GM12878 (cell line): ENCODE results near the gene CD300H. TPM values are rescaled to one million over a fixed set of nuclear protein-coding genes. Genes with fewer than 3 reads are reported as not detected.

ENCODE experiments used
- ATAC-seq: fragments of 200-7000 bp; cut with Tn5 transposase; 3 replicates; pipeline ENCODE4 v1.9.1; 2020; ENCODE audit warnings: mild to moderate bottlenecking, moderate library complexity
- BruUV-seq: library from RNA; stranded (reverse); fragments of 400-500 nt; replicated peaks from 2 replicates; lab custom pipeline; 2021; lab: Mats Ljungman, UMichigan
- CTCF ChIA-PET: fragments of 300-600 bp; sonication (Branson Sonifier 250); formaldehyde crosslinking; extraction: SDS; loops from one replicate; lab custom pipeline; 2021; ENCODE audit warnings: inconsistent platforms; lab: Yijun Ruan, JAX
- POLR2A ChIA-PET: fragments of 350-600 bp; formaldehyde crosslinking; extraction: SDS; loops from one replicate; lab custom pipeline; 2021; ENCODE audit warnings: inconsistent platforms; lab: Charles Lee
- RAD21 ChIA-PET: fragments of 300-600 bp; sonication (Branson Sonifier 250); formaldehyde crosslinking; loops from one replicate; lab custom pipeline; 2023; ENCODE audit warnings: antibody characterized with exemption; ENCODE audit not compliant: unreplicated experiment; lab: Charles Lee
- SMC1A ChIA-PET: fragments of 300-600 bp; sonication (Branson Sonifier 250); formaldehyde crosslinking; loops from one replicate; lab custom pipeline; 2023; ENCODE audit not compliant: unreplicated experiment, uncharacterized antibody; lab: Charles Lee
- DNase-seq: peaks from one replicate; pipeline ENCODE4 v3.0.0-alpha.2; 2011; ENCODE audit warnings: low read depth, low spot score
- FAIRE-seq: peaks from 3 replicates; lab custom pipeline; 2011; peaks lifted over from hg19 to GRCh38; lab: Jason Lieb, UNC
- H2AFZ ChIP-seq: 2 replicates; pipeline ENCODE4 v1.6.0; 2011; ENCODE audit warnings: low read depth, low read length, control low read depth; ENCODE audit not compliant: control insufficient read depth
- H3K27ac ChIP-seq: 2 replicates; pipeline ENCODE4 v1.5.1; 2011; ENCODE audit warnings: control low read depth; ENCODE audit not compliant: control insufficient read depth, insufficient read depth
- H3K27me3 ChIP-seq, 2 experiments: replicated peaks in 1 of 2; 2 replicates each; pipeline versions ENCODE4 v1.6.0 to v1.6.1; 2011; ENCODE audit warnings: low read length in 1 of 2; ENCODE audit not compliant: control insufficient read depth in 2 of 2, insufficient read depth in 2 of 2
- H3K36me3 ChIP-seq, 2 experiments: 2 replicates each; pipeline ENCODE4 v1.5.1; 2011; ENCODE audit warnings: low read length in 1 of 2; ENCODE audit not compliant: control insufficient read depth in 2 of 2, insufficient read depth in 2 of 2
- H3K4me1 ChIP-seq: 2 replicates; pipeline ENCODE4 v1.6.1; 2011; ENCODE audit warnings: mild to moderate bottlenecking, low read length, moderate library complexity, mixed read lengths; ENCODE audit not compliant: control insufficient read depth, insufficient read depth
- H3K4me2 ChIP-seq: 2 replicates; pipeline ENCODE4 v1.6.0; 2011; ENCODE audit warnings: control low read depth; ENCODE audit not compliant: control insufficient read depth, insufficient read depth
- H3K4me3 ChIP-seq: fragments of 200-600 bp; sonication (generic); 2 replicates; pipeline ENCODE4 v1.5.1; 2016
- H3K79me2 ChIP-seq: 2 replicates; pipeline ENCODE4 v1.6.0; 2011; ENCODE audit warnings: low read length; ENCODE audit not compliant: control insufficient read depth, insufficient read depth
- H3K9ac ChIP-seq: 2 replicates; pipeline ENCODE4 v1.8.0; 2011; ENCODE audit warnings: low read length, control low read depth, mixed read lengths; ENCODE audit not compliant: control insufficient read depth, insufficient read depth
- H3K9me3 ChIP-seq: replicated peaks from 3 replicates; pipeline ENCODE4 v1.5.1; 2011; ENCODE audit warnings: mild to moderate bottlenecking, low read length; ENCODE audit not compliant: control insufficient read depth, insufficient read depth
- H4K20me1 ChIP-seq: 2 replicates; pipeline ENCODE4 v1.6.0; 2011; ENCODE audit not compliant: control insufficient read depth, insufficient read depth
- BRCA1 ChIP-seq: IDR thresholded peaks from 2 replicates; pipeline ENCODE4 v1.6.1; 2011; ENCODE audit warnings: low read depth, low read length, improper control_type of control experiment
- CBFB ChIP-seq: IDR thresholded peaks from 2 replicates; pipeline ENCODE4 v1.6.1; 2016; ENCODE audit warnings: antibody characterized with exemption, low read depth
- CBX3 ChIP-seq: fragments of 200-600 bp; sonication (generic); IDR thresholded peaks from 2 replicates; pipeline ENCODE4 v1.6.1; 2016; ENCODE audit warnings: low read depth, borderline replicate concordance
- DPF2 ChIP-seq: fragments of 450-650 bp; IDR thresholded peaks from 2 replicates; pipeline ENCODE4 v1.6.1; 2017; ENCODE audit warnings: mild to moderate bottlenecking
- HDAC2 ChIP-seq: fragments of 200-600 bp; sonication (generic); IDR thresholded peaks from 2 replicates; pipeline ENCODE4 v1.6.1; 2017
- MXI1 ChIP-seq: fragments of 150-350 bp; IDR thresholded peaks from 2 replicates; pipeline ENCODE4 v1.6.1; 2011; ENCODE audit warnings: low read depth, mild to moderate bottlenecking, inconsistent platforms, low read length, improper control_type of control experiment
- POLR2A ChIP-seq: IDR thresholded peaks from 2 replicates; pipeline ENCODE4 v1.6.1; 2011; ENCODE audit warnings: low read depth, mild to moderate bottlenecking, low read length
- RELA ChIP-seq: fragments of 450-650 bp; IDR thresholded peaks from 2 replicates; pipeline ENCODE4 v1.8.0; 2014; ENCODE audit warnings: borderline replicate concordance; ENCODE audit not compliant: partially characterized antibody
- RUNX3 ChIP-seq: IDR thresholded peaks from 2 replicates; pipeline ENCODE4 v1.6.1; 2012; ENCODE audit warnings: low read length, inconsistent platforms
- WGBS: methylation state at CpG from one replicate; pipeline ENCODE4 v1.1.6; 2016; ENCODE audit warnings: low lambda C conversion rate; ENCODE audit not compliant: insufficient replicate concordance, insufficient coverage; ENCODE audit errors: missing lambda C conversion rate; 5-methylcytosine and 5-hydroxymethylcytosine counted together
- in situ Hi-C: fragments of 300-500 bp; cut with MboI; formaldehyde crosslinking; loops from 9 replicates; pipeline ENCODE4 v1.14.3; 2018; ENCODE audit warnings: mixed read lengths
- intact Hi-C: fragments of 100-400 bp; cut with micrococcal nuclease; formaldehyde crosslinking; loops from one replicate; pipeline ENCODE4 v1.14.2; 2022; ENCODE audit not compliant: unreplicated experiment
- polyA plus RNA-seq, 11 experiments: library from polyadenylated mRNA; depleted of rRNA in 4 of 11; unstranded in 6 of 11; stranded (reverse) in 5 of 11; fragments of >200 nt; fragmentation: Nextera tagmentation in 4 of 11; fragmentation: Illumina TruSeq in 1 of 11; extraction: Ambion mirVana in 4 of 11; extraction: Trizol in 1 of 11; gene quantifications; 1 replicate in 1 of 11; 2 replicates in 10 of 11; pipeline versions ENCODE4 v1.2.1 to v1.2.3, GENCODE V29; 2011 to 2016; ENCODE audit warnings: inconsistent platforms in 2 of 11, missing spikeins in 2 of 11, low read depth in 1 of 11
- total RNA-seq, 4 experiments: library from RNA; depleted of rRNA in 3 of 4; stranded (reverse); fragments of >200 nt in 3 of 4; fragmentation: Illumina TruSeq in 1 of 4; extraction: Trizol in 1 of 4; gene quantifications; 2 replicates each; pipeline versions ENCODE4 v1.2.1 to v1.2.3, GENCODE V29; 2013 to 2021
- TF ChIP-seq, protein P1 (sequence below): IDR thresholded peaks from 2 replicates; pipeline ENCODE4 v1.6.1; 2011; ENCODE audit warnings: low read depth, mild to moderate bottlenecking, low read length, moderate library complexity, borderline replicate concordance; ENCODE audit errors: extremely low read depth
- TF ChIP-seq, protein P2 (sequence below): fragments of 450-650 bp; IDR thresholded peaks from 2 replicates; pipeline ENCODE4 v1.6.1; 2017; ENCODE audit warnings: mild to moderate bottlenecking, moderate library complexity
- TF ChIP-seq, protein P3 (sequence below): fragments of 450-650 bp; IDR thresholded peaks from 2 replicates; pipeline ENCODE4 v1.6.1; 2018; ENCODE audit warnings: borderline replicate concordance, mild to moderate bottlenecking; ENCODE audit not compliant: partially characterized antibody
- TF ChIP-seq, protein P4 (sequence below): fragments of 450-650 bp; formaldehyde crosslinking; IDR thresholded peaks from 2 replicates; pipeline ENCODE4 v1.4.0; 2022; ENCODE audit warnings: mild to moderate bottlenecking, moderate library complexity

The CD300H gene
- total and polyA plus RNA-seq, 10 of the 15 experiments (the other 5 are each of a cell fraction or from before 2014, with no cell fraction given) = not detected

DNA sequence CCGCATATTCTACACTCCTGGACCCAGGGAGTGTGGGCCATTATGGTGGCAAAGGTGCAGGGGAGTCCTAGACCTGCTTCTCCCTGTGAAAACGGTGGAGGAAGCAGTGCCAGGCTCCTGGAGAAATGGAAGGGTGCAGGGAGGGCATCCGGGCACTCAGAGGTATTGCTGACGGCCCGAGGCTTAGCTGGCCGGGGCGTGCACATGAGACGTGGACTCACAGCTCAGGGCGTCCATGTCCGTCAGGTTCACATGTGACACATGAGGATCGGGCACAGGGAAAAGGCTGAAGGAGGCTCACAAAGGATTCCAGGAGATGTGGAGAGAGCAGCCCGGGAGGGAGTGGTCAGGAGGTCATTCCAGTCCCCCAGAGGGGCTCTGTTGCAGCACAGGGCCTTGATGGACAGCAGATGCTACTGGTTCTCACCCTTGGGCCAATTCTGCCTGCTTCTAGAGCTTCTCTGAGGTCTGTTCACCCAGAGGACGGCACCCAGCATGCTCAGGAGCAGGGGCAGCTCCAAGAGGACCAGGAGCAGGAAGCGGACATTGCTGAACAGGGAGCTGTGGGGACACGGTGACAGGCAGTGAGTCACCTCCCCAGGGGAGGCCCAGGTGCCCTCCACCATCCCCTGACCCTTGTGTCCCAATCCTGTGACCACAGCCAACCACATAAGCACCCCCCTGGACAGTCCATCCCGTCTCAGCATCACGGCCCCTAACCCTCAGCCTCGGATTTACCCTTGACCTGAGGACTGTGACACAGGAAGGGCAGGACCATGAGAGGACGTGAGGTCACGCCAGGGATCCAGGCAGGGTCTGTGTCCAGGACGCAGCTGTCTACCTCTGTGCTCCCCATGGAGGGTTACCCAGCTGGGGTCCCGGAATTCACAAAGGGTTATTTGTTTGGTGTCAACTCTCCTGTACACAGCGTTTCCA is 25.9 kb downstream of the CD300H start:
- Histone ChIP-seq H3K4me1 (no peaks in the 10 kb centered on the region), H4K20me1 (no peaks in the 10 kb centered on the region), H3K36me3 (no peaks in the 10 kb centered on the region), H3K4me3 (no peak overlapping the region), H3K79me2 (no peaks in the 10 kb centered on the region), H3K4me2 (no peak overlapping the region), H3K27me3 (peaks cover 0 to 2% of the 10 kb centered on the region in 2 experiments; a peak in 2 of 4 replicates), H3K9me3 (no peaks in the 10 kb centered on the region), H3K27ac (no peak overlapping the region), H3K9ac (no peak overlapping the region), H2AFZ (no peak overlapping the region)
- DNase-seq = no peak
- CTCF ChIA-PET = interaction anchor here (0.7 kb wide), 1 partner anchor 162 kb away, joined by 5 read pairs; no protein-coding TSS in a partner anchor
- 39% methylated on average over 22 of the region's 23 CpGs for WGBS
- SMC1A ChIA-PET = interaction anchor here (1.0 kb wide), 1 partner anchor 162 kb away, joined by 3 read pairs; no protein-coding TSS in a partner anchor
- POLR2A ChIA-PET = no interaction called here
- no TSS peak for BruUV-seq
- no peak for ATAC-seq
- intact Hi-C loops = no loop called here
- in situ Hi-C loops = no loop called here
- FAIRE-seq = no peak
- RAD21 ChIA-PET = no interaction called here
- TF ChIP-seq, protein P1, sequence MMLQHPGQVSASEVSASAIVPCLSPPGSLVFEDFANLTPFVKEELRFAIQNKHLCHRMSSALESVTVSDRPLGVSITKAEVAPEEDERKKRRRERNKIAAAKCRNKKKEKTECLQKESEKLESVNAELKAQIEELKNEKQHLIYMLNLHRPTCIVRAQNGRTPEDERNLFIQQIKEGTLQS = no peak
- TF ChIP-seq RELA (no peak), CBFB (no peak), POLR2A (no peak), RUNX3 (no peak), MXI1 (no peak), BRCA1 (no peak), CBX3 (no peak), HDAC2 (no peak), DPF2 (no peak)
- TF ChIP-seq, protein P2, sequence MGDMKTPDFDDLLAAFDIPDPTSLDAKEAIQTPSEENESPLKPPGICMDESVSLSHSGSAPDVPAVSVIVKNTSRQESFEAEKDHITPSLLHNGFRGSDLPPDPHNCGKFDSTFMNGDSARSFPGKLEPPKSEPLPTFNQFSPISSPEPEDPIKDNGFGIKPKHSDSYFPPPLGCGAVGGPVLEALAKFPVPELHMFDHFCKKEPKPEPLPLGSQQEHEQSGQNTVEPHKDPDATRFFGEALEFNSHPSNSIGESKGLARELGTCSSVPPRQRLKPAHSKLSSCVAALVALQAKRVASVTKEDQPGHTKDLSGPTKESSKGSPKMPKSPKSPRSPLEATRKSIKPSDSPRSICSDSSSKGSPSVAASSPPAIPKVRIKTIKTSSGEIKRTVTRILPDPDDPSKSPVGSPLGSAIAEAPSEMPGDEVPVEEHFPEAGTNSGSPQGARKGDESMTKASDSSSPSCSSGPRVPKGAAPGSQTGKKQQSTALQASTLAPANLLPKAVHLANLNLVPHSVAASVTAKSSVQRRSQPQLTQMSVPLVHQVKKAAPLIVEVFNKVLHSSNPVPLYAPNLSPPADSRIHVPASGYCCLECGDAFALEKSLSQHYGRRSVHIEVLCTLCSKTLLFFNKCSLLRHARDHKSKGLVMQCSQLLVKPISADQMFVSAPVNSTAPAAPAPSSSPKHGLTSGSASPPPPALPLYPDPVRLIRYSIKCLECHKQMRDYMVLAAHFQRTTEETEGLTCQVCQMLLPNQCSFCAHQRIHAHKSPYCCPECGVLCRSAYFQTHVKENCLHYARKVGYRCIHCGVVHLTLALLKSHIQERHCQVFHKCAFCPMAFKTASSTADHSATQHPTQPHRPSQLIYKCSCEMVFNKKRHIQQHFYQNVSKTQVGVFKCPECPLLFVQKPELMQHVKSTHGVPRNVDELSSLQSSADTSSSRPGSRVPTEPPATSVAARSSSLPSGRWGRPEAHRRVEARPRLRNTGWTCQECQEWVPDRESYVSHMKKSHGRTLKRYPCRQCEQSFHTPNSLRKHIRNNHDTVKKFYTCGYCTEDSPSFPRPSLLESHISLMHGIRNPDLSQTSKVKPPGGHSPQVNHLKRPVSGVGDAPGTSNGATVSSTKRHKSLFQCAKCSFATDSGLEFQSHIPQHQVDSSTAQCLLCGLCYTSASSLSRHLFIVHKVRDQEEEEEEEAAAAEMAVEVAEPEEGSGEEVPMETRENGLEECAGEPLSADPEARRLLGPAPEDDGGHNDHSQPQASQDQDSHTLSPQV = no peak
- TF ChIP-seq, protein P3, sequence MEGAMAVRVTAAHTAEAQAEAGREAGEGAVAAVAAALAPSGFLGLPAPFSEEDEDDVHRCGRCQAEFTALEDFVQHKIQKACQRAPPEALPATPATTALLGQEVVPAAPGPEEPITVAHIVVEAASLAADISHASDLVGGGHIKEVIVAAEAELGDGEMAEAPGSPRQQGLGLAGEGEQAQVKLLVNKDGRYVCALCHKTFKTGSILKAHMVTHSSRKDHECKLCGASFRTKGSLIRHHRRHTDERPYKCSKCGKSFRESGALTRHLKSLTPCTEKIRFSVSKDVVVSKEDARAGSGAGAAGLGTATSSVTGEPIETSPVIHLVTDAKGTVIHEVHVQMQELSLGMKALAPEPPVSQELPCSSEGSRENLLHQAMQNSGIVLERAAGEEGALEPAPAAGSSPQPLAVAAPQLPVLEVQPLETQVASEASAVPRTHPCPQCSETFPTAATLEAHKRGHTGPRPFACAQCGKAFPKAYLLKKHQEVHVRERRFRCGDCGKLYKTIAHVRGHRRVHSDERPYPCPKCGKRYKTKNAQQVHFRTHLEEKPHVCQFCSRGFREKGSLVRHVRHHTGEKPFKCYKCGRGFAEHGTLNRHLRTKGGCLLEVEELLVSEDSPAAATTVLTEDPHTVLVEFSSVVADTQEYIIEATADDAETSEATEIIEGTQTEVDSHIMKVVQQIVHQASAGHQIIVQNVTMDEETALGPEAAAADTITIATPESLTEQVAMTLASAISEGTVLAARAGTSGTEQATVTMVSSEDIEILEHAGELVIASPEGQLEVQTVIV = no peak
- TF ChIP-seq, protein P4, sequence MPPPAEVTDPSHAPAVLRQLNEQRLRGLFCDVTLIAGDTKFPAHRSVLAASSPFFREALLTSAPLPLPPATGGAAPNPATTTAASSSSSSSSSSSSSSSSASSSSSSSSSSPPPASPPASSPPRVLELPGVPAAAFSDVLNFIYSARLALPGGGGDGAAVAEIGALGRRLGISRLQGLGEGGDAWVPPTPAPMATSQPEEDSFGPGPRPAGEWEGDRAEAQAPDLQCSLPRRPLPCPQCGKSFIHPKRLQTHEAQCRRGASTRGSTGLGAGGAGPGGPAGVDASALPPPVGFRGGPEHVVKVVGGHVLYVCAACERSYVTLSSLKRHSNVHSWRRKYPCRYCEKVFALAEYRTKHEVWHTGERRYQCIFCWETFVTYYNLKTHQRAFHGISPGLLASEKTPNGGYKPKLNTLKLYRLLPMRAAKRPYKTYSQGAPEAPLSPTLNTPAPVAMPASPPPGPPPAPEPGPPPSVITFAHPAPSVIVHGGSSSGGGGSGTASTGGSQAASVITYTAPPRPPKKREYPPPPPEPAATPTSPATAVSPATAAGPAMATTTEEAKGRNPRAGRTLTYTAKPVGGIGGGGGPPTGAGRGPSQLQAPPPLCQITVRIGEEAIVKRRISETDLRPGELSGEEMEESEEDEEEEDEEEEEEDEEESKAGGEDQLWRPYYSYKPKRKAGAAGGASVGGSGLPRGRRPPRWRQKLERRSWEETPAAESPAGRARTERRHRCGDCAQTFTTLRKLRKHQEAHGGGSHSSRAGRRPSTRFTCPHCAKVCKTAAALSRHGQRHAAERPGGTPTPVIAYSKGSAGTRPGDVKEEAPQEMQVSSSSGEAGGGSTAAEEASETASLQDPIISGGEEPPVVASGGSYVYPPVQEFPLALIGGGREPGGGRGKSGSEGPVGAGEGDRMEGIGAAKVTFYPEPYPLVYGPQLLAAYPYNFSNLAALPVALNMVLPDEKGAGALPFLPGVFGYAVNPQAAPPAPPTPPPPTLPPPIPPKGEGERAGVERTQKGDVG (CRISPR knock-in tag) = no peak
